Fibroblast of lung (primary cell): ENCODE results near the gene MIPOL1.

Experiments
- EZH2 ChIP-seq: IDR thresholded peaks from 2 replicates; pipeline ENCODE4 v1.5.1; 2012; ENCODE audit warnings: low read length, control low read depth, mild to moderate bottlenecking; ENCODE audit errors: missing control alignments
- TF ChIP-seq, protein P1 (sequence below), 2 donors: IDR thresholded peaks in 1 of 2; conservative IDR thresholded peaks in 1 of 2; 1 replicate in 1 of 2; 2 replicates in 1 of 2; pipeline ENCODE4 v1.5.1; 2011 to 2012; ENCODE audit warnings: low read length in 2 of 2, control low read depth in 1 of 2, inconsistent platforms in 1 of 2, low read depth in 1 of 2, mild to moderate bottlenecking in 1 of 2

DNA sequence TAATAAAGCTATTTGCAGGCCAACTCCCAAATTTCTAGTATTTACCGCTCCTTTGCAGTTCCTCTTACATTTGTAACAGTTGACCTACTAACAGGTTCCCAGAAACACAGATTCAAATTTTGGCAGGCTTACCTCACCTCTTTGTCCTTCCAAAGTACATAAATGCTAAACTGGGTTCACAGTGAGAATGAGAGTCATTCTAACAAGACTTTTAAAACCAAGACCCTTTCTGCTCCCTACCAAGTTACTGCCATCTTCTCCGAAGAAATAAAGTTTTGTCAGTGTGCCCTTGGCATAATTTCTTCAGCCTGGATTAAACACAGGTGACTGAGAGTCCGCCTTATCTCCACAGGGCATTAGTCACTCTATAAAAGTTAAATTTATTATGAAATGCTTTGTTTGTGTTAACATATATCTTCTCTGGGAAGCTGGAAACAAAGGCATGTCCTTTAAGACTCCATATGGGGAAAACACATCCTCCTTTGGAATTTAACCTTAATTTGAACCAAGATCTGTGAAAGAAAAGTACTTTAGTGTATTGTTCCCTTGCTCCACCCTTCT, 369.2 kb downstream of the MIPOL1 start:
- TF ChIP-seq, protein P1, sequence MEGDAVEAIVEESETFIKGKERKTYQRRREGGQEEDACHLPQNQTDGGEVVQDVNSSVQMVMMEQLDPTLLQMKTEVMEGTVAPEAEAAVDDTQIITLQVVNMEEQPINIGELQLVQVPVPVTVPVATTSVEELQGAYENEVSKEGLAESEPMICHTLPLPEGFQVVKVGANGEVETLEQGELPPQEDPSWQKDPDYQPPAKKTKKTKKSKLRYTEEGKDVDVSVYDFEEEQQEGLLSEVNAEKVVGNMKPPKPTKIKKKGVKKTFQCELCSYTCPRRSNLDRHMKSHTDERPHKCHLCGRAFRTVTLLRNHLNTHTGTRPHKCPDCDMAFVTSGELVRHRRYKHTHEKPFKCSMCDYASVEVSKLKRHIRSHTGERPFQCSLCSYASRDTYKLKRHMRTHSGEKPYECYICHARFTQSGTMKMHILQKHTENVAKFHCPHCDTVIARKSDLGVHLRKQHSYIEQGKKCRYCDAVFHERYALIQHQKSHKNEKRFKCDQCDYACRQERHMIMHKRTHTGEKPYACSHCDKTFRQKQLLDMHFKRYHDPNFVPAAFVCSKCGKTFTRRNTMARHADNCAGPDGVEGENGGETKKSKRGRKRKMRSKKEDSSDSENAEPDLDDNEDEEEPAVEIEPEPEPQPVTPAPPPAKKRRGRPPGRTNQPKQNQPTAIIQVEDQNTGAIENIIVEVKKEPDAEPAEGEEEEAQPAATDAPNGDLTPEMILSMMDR (conservative IDR thresholded peaks at IDR 0.05 in 1 of 2, IDR thresholded peaks at IDR 0.05 in 1 of 2; ENCODE audit: low read depth in 1 of 2, low read length in 2 of 2): no peak
- no peak for TF ChIP-seq EZH2
